K562 (cell line): Measurements from ENCODE around the gene PLSCR5. TPM values are rescaled to one million over a fixed set of nuclear protein-coding genes. Genes with fewer than 3 reads are reported as not detected.

Source experiments
- ATAC-seq: fragments of 200-7000 bp; cut with Tn5 transposase; 3 replicates; pipeline ENCODE4 v1.9.1; 2020; ENCODE audit warnings: moderate library complexity
- BruUV-seq: library from RNA; stranded (reverse); fragments of 400-500 nt; replicated peaks from 2 replicates; lab custom pipeline; 2021; lab: Mats Ljungman, UMichigan
- CTCF ChIA-PET: fragments of 300-600 bp; formaldehyde crosslinking; extraction: SDS; loops from one replicate; lab custom pipeline; 2021; ENCODE audit warnings: low intra/inter-chr PET ratio; lab: Yijun Ruan, JAX
- POLR2A ChIA-PET: fragments of 300-600, 350-650 bp; sonication (Branson Sonifier 250); formaldehyde crosslinking; extraction: SDS; loops from one replicate; lab custom pipeline; 2021; ENCODE audit warnings: antibody characterized with exemption, inconsistent platforms; lab: Yijun Ruan, JAX
- DNase-seq, 4 experiments: peaks; one replicate each; pipeline versions ENCODE4 v3.0.0 to v3.0.0-alpha.2; 2011 to 2018; ENCODE audit warnings: low spot score in 3 of 4, mixed read lengths in 3 of 4; ENCODE audit errors: extremely low read depth in 1 of 4
- FAIRE-seq: peaks from 2 replicates; lab custom pipeline; 2011; peaks lifted over from hg19 to GRCh38; lab: Jason Lieb, UNC
- H2AFZ ChIP-seq: 2 replicates; pipeline ENCODE4 v1.6.0; 2011; ENCODE audit warnings: low read depth, low read length, control low read depth, inconsistent platforms
- H3K27ac ChIP-seq: fragments of 200-600 bp; 3 replicates; pipeline ENCODE4 v1.8.0; 2011; ENCODE audit warnings: low read depth, mild to moderate bottlenecking, control low read depth, inconsistent platforms, low read length, moderate library complexity, mixed read lengths; ENCODE audit errors: extremely low read depth
- H3K27me3 ChIP-seq, 2 experiments: fragments of 300-600 bp in 1 of 2; 2 replicates in 1 of 2; 3 replicates in 1 of 2; pipeline versions ENCODE4 v1.6.0 to v1.8.0; 2011; ENCODE audit warnings: inconsistent platforms in 2 of 2, low read length in 2 of 2, mild to moderate bottlenecking in 1 of 2, mixed read lengths in 1 of 2, moderate library complexity in 1 of 2; ENCODE audit not compliant: control insufficient read depth in 2 of 2, insufficient read depth in 2 of 2
- H3K36me3 ChIP-seq: fragments of 300-600 bp; 3 replicates; pipeline ENCODE4 v1.8.0; 2011; ENCODE audit warnings: mild to moderate bottlenecking, low read length, inconsistent platforms; ENCODE audit not compliant: control insufficient read depth, insufficient read depth
- H3K4me1 ChIP-seq, 2 experiments: fragments of 200-600 bp in 1 of 2; replicated peaks in 1 of 2; 2 replicates in 1 of 2; 3 replicates in 1 of 2; pipeline versions ENCODE4 v1.5.1 to v1.8.0; 2011; ENCODE audit warnings: inconsistent platforms in 2 of 2, low read length in 2 of 2, mild to moderate bottlenecking in 1 of 2, mixed read lengths in 1 of 2, moderate library complexity in 1 of 2; ENCODE audit not compliant: control insufficient read depth in 2 of 2, insufficient read depth in 2 of 2
- H3K4me2 ChIP-seq: 2 replicates; pipeline ENCODE4 v1.6.1; 2011; ENCODE audit warnings: low read length, control low read depth, inconsistent platforms, mixed read lengths; ENCODE audit not compliant: insufficient read depth
- H3K4me3 ChIP-seq: fragments of 200-600 bp; sonication (generic), shearing (Covaris generic); 2 replicates; pipeline ENCODE4 v1.5.1; 2016; ENCODE audit warnings: control low read depth, inconsistent platforms
- H3K79me2 ChIP-seq: fragments of 200-600 bp; 3 replicates; pipeline ENCODE4 v1.8.0; 2011; ENCODE audit warnings: low read length, inconsistent platforms; ENCODE audit not compliant: control insufficient read depth, insufficient read depth
- H3K9ac ChIP-seq, 2 experiments: 2 replicates each; pipeline versions ENCODE4 v1.6.0 to v1.6.1; 2011; ENCODE audit warnings: low read depth in 2 of 2, low read length in 2 of 2, control low read depth in 1 of 2, inconsistent platforms in 1 of 2, mild to moderate bottlenecking in 1 of 2, mixed read lengths in 1 of 2; ENCODE audit not compliant: insufficient read depth in 1 of 2
- H3K9me1 ChIP-seq: one replicate; pipeline ENCODE4 v1.6.0; 2011; ENCODE audit warnings: inconsistent platforms, mild to moderate bottlenecking, low read length, moderate library complexity; ENCODE audit not compliant: control insufficient read depth, insufficient read depth
- H3K9me3 ChIP-seq: replicated peaks from 2 replicates; pipeline ENCODE4 v1.5.1; 2011; ENCODE audit warnings: low read depth, low read length, inconsistent platforms; ENCODE audit not compliant: control insufficient read depth, insufficient read depth
- H4K20me1 ChIP-seq: replicated peaks from 2 replicates; pipeline ENCODE4 v1.6.1; 2011; ENCODE audit warnings: low read length, inconsistent platforms, mixed read lengths; ENCODE audit not compliant: control insufficient read depth, insufficient read depth
- CHD1 ChIP-seq: fragments of 200-600 bp; sonication (generic); IDR thresholded peaks from one replicate; pipeline ENCODE4 v1.6.1; 2012; ENCODE audit warnings: mild to moderate bottlenecking, moderate library complexity, low read length, inconsistent platforms
- GTF2E2 ChIP-seq: fragments of 200-800 bp; sonication (Bioruptor generic); IDR thresholded peaks from 2 replicates; pipeline ENCODE4 v1.6.1; 2016; ENCODE audit warnings: missing genetic modification characterization, missing compliant biosample characterization
- HNRNPLL ChIP-seq: fragments of 200-400 bp; formaldehyde crosslinking; IDR thresholded peaks from 2 replicates; pipeline ENCODE4 v1.6.1; 2017; ENCODE audit warnings: low read length, low read depth, mild to moderate bottlenecking; ENCODE audit not compliant: poor library complexity, severe bottlenecking
- HOMEZ ChIP-seq: fragments of 250-450 bp; sonication (Bioruptor Pico); IDR thresholded peaks from 2 replicates; pipeline ENCODE4 v1.4.0; 2020; ENCODE audit warnings: mild to moderate bottlenecking, moderate library complexity
- IRF2 ChIP-seq: sonication (generic); formaldehyde crosslinking; IDR thresholded peaks from 2 replicates; pipeline ENCODE4 v1.8.1; 2022; ENCODE audit warnings: mild to moderate bottlenecking, missing genetic modification reagents
- NRF1 ChIP-seq, 2 experiments: fragments of 450-650 bp; IDR thresholded peaks in 1 of 2; conservative IDR thresholded peaks in 1 of 2; 2 replicates each; pipeline ENCODE4 v1.6.1; 2014; ENCODE audit warnings: mild to moderate bottlenecking in 2 of 2
- PATZ1 ChIP-seq: fragments of 250-450 bp; sonication (Bioruptor Pico); IDR thresholded peaks from 2 replicates; pipeline ENCODE4 v1.5.0; 2020; ENCODE audit warnings: mild to moderate bottlenecking, borderline replicate concordance
- RAD21 ChIP-seq, 2 experiments: fragments of 250-450 bp in 1 of 2; fragments of 450-650 bp in 1 of 2; sonication (Bioruptor Pico) in 1 of 2; formaldehyde crosslinking in 1 of 2; IDR thresholded peaks in 1 of 2; conservative IDR thresholded peaks in 1 of 2; 2 replicates each; pipeline versions ENCODE4 v1.4.0 to v1.8.0; 2020 to 2022; ENCODE audit warnings: mild to moderate bottlenecking in 2 of 2, moderate library complexity in 1 of 2
- RBM15 ChIP-seq: fragments of 200-400 bp; formaldehyde crosslinking; IDR thresholded peaks from 2 replicates; pipeline ENCODE4 v1.6.1; 2018; ENCODE audit warnings: mild to moderate bottlenecking, low read length, moderate library complexity; ENCODE audit not compliant: insufficient read depth
- RBM25 ChIP-seq: fragments of 200-400 bp; formaldehyde crosslinking; IDR thresholded peaks from 2 replicates; pipeline ENCODE4 v1.6.1; 2018; ENCODE audit warnings: low read length, low read depth, moderate library complexity; ENCODE audit not compliant: severe bottlenecking
- YBX1 ChIP-seq: fragments of 450-650 bp; IDR thresholded peaks from 2 replicates; pipeline ENCODE4 v1.7.1; 2016; ENCODE audit warnings: mild to moderate bottlenecking
- ZBTB5 ChIP-seq: fragments of 450-650 bp; IDR thresholded peaks from 2 replicates; pipeline ENCODE4 v1.6.1; 2017; ENCODE audit warnings: antibody characterized with exemption
- ZBTB7A ChIP-seq: IDR thresholded peaks from 2 replicates; pipeline ENCODE4 v1.6.1; 2011; ENCODE audit warnings: low read depth, mild to moderate bottlenecking, low read length, moderate library complexity, borderline replicate concordance; ENCODE audit not compliant: control insufficient read depth
- ZKSCAN8 ChIP-seq: fragments of 200-800 bp; sonication (Bioruptor generic); IDR thresholded peaks from 2 replicates; pipeline ENCODE4 v1.6.1; 2016; ENCODE audit warnings: missing genetic modification characterization, missing compliant biosample characterization
- ZNF174 ChIP-seq: fragments of 250-450 bp; sonication (Bioruptor Pico); IDR thresholded peaks from 2 replicates; pipeline ENCODE4 v1.4.0; 2020; ENCODE audit warnings: mild to moderate bottlenecking
- ZSCAN32 ChIP-seq: fragments of 450-650 bp; formaldehyde crosslinking; IDR thresholded peaks from 2 replicates; pipeline ENCODE4 v1.4.0; 2020; ENCODE audit warnings: mild to moderate bottlenecking, moderate library complexity
- in situ Hi-C: fragments of 300-500 bp; cut with MboI; formaldehyde crosslinking; loops from 4 replicates; pipeline ENCODE4 v1.15.0; 2018; ENCODE audit warnings: inconsistent platforms, mixed read lengths
- intact Hi-C: fragments of 100-400 bp; cut with micrococcal nuclease; formaldehyde crosslinking; loops from 2 replicates; pipeline ENCODE4 v1.14.2; 2022
- polyA plus RNA-seq, 8 experiments: library from polyadenylated mRNA; depleted of rRNA in 4 of 8; stranded (reverse) in 5 of 8; unstranded in 3 of 8; fragments of >200 nt; fragmentation: Nextera tagmentation in 2 of 8; fragmentation: Illumina TruSeq in 1 of 8; extraction: Ambion mirVana in 2 of 8; extraction: Trizol in 1 of 8; gene quantifications; 2 replicates each; pipeline versions ENCODE4 v1.2.1 to v1.2.3, GENCODE V29; 2011 to 2014; ENCODE audit warnings: inconsistent platforms in 1 of 8, missing spikeins in 1 of 8
- total RNA-seq, 7 experiments: library from RNA; depleted of rRNA in 6 of 7; stranded (reverse); fragments of >200 nt in 6 of 7; fragmentation: Illumina TruSeq in 2 of 7; extraction: Trizol in 2 of 7; gene quantifications; 2 replicates each; pipeline versions ENCODE4 v1.2.1 to v1.2.3, GENCODE V29; 2011 to 2021; ENCODE audit warnings: low replicate concordance in 1 of 7

The PLSCR5 gene
- total and polyA plus RNA-seq, 9 of the 15 experiments (the other 6 are each of a cell fraction or from before 2014, with no cell fraction given) = not detected

- ATAC-seq (peak; percentile 85), DNase-seq (peak in 2 of 4 experiments; percentile 7 to 62), FAIRE-seq (peak; percentile 70)
- BruUV-seq = no TSS peak
- in situ Hi-C loops = loop anchor here (25.0 kb wide), 2 partner anchors 240 to 515 kb away; no protein-coding TSS in a partner anchor
- H3K4me2 ChIP-seq = no peak overlapping the region
- no peak overlapping the region for H3K27ac ChIP-seq
- H3K27me3 ChIP-seq = no peaks in the 10 kb centered on the region
- H3K9ac ChIP-seq = no peak overlapping the region
- no peaks in the 10 kb centered on the region for H3K36me3 ChIP-seq
- no peaks in the 10 kb centered on the region for H3K9me1 ChIP-seq
- ChIA-PET POLR2A (no interaction called here), CTCF (interaction anchor here (0.6 to 2.4 kb wide), 6 partner anchors 218 to 388 kb away, joined by 3 to 14 read pairs (median 5); no protein-coding TSS in a partner anchor)
- no peaks in the 10 kb centered on the region for H3K9me3 ChIP-seq
- intact Hi-C loops = loop anchor here (1.0 to 5.0 kb wide), 5 partner anchors 74 to 510 kb away; no protein-coding TSS in a partner anchor
- H3K4me3 ChIP-seq = no peak overlapping the region
- no peaks in the 10 kb centered on the region for H3K4me1 ChIP-seq
- H2AFZ ChIP-seq = no peak overlapping the region
- no peaks in the 10 kb centered on the region for H4K20me1 ChIP-seq
- no peaks in the 10 kb centered on the region for H3K79me2 ChIP-seq
- TF ChIP-seq RBM25 (no peak), ZSCAN32 (CRISPR knock-in tag) (no peak), ZKSCAN8 (CRISPR knock-in tag) (no peak), RAD21 (CRISPR knock-in tag; conservative IDR thresholded peaks at IDR 0.05 in 1 of 2, IDR thresholded peaks at IDR 0.05 in 1 of 2) (peak; percentile 95 to 96), IRF2 (CRISPR knock-in tag) (no peak), PATZ1 (CRISPR knock-in tag) (no peak), HOMEZ (CRISPR knock-in tag) (no peak), YBX1 (no peak), RBM15 (no peak), ZBTB5 (no peak), ZBTB7A (no peak), ZNF174 (CRISPR knock-in tag) (no peak), NRF1 (conservative IDR thresholded peaks at IDR 0.05 in 1 of 2, IDR thresholded peaks at IDR 0.05 in 1 of 2) (no peak), HNRNPLL (no peak), GTF2E2 (tag) (no peak), CHD1 (no peak)
Observed at GRCh38 chr3:146577662-146578061, 27.5 kb downstream of the PLSCR5 start.
